ENCODE data around the gene KCNG2. TPM values are rescaled to one million over a fixed set of nuclear protein-coding genes. Genes with fewer than 3 reads are reported as not detected.

The KCNG2 gene
- total and polyA plus RNA-seq, 4 donors = 1.3 to 2.2 (median 1.4) TPM

DNA sequence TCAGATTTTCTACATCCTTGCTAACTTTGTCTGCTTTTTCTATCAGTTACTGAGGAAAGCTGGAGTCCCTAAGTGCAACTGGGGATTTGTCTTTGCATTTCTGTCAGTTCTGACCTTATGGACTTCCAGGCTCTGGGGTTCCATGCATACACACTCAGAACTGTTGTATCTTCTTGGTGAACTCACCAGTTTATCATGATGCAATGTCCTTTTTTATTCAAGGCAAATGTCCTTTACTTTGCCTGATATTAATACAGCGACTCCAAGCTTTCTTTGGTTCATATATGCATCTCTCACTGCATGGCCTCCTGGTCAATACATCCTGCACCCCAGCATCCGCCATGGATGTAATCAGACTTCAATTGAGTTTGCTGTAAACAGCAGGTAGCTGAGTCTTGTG lies 109.0 kb downstream of the KCNG2 start:
- 100% methylated on average over 1 of the region's 2 CpGs for WGBS (ENCODE audit: insufficient coverage)
- Histone ChIP-seq H3K4me1 (ENCODE audit: control insufficient read depth, insufficient read depth, low read length) (peaks cover 8% of the 10 kb centered on the region), H3K27me3 (ENCODE audit: control insufficient read depth, insufficient read depth, low read length) (no peaks in the 10 kb centered on the region), H3K36me3 (ENCODE audit: control insufficient read depth, insufficient read depth, low read length) (peaks cover 64% of the 10 kb centered on the region), H3K9me3 (ENCODE audit: control insufficient read depth, insufficient read depth, low read length) (no peaks in the 10 kb centered on the region), H3K27ac (ENCODE audit: low read depth, low read length) (no peak overlapping the region), H3K4me3 (ENCODE audit: low read depth, low read length) (no peak overlapping the region)
- DNase-seq (ENCODE audit: low read depth in 4 of 6, low spot score in 6 of 6) = no peak

DNA sequence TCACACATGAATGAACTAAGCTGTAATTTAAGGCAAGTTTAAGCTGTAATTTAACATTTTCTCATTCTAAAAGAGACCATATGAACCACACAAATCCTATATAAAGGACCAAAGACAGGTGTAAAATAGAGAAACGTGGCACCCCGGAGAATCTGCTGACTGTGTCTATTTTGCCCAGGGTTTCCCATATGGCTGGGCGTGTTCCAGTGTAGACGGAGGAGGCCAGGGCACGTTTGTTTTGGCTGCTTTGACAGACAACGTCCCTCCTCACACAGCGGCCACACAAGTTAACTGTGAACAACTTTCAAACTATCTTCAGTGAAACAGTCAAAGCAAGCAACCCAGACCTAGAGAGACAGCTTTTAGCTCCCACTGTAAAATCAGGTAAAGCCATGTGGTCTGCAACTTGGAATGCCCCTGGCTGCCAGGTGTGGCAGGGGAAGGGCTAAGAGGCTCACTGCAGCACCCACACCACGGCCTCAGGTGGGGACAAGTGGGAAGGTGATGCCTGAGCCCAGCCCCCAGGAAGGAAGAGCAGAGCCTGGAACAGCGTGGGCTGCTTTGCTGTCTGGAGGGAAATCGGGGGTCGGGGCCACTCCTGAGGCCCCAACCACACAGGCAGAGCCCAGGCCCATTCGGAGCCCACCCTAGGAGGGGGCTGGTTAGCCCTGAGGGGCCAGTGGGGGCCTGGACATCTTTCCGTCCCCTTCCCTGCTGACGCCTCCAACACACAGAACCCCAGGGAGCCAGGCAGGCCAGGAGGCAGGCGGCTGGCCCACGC lies 113.0 kb downstream of the KCNG2 start:
- no peak for DNase-seq (ENCODE audit: low read depth in 4 of 6, low spot score in 6 of 6)
- H3K27ac ChIP-seq (ENCODE audit: low read depth, low read length) = no peak overlapping the region
- H3K27me3 ChIP-seq (ENCODE audit: control insufficient read depth, insufficient read depth, low read length) = no peaks in the 10 kb centered on the region
- 79% methylated on average over 12 of the region's 16 CpGs for WGBS (ENCODE audit: insufficient coverage)
- peaks cover 24% of the 10 kb centered on the region for H3K4me1 ChIP-seq (ENCODE audit: control insufficient read depth, insufficient read depth, low read length)
- no peak overlapping the region for H3K4me3 ChIP-seq (ENCODE audit: low read depth, low read length)
- H3K9me3 ChIP-seq (ENCODE audit: control insufficient read depth, insufficient read depth, low read length) = no peaks in the 10 kb centered on the region
- peaks cover 64% of the 10 kb centered on the region for H3K36me3 ChIP-seq (ENCODE audit: control insufficient read depth, insufficient read depth, low read length)

DNA sequence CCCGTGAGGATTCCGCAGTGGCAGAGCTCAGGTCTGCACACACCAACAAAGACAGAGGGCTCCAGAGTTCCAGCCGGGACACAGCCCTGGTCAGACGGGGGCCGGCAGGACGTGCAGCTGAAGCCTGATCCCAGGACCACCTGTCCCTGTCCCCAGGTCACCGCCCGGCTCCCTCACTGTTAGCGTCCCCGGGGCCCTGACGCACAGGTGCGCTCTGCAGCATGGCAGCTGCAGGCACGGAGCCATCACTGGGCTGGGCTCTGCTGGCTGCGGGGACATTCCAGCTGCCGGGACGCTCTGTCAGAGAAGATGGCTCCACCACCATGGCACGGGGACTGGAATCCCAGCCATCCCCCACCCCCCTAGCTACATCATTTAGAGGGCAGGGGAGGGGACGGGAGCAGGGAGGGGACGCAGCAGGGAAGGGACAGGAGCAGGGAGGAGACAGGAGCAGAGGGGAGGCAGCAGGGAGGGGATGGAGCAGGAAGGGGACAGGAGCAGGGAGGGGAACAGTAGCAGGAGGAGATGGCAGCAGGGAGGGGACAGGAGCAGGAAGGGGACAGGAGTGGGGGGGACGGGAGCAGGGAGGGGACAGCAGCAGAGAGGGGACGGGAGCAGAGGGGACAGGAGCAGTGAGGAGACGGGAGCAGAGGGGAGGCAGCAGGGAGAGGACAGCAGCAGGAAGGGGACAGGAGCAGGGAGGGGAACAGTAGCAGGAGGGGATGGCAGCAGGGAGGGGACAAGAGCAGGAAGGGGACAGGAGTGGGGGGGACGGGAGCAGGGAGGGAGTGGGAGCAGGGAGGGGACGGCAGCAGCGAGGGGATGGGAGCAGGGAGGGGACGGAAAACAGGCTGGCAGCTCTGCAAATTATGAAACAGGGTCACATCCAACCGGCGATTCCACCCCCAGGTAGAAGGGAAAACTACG lies 113.9 kb downstream of the KCNG2 start:
- 53% methylated on average over 24 of the region's 29 CpGs for WGBS (ENCODE audit: insufficient coverage)
- no peak overlapping the region for H3K4me3 ChIP-seq (ENCODE audit: low read depth, low read length)
- H3K9me3 ChIP-seq (ENCODE audit: control insufficient read depth, insufficient read depth, low read length) = no peaks in the 10 kb centered on the region
- H3K27ac ChIP-seq (ENCODE audit: low read depth, low read length) = no peak overlapping the region
- DNase-seq (ENCODE audit: low read depth in 4 of 6, low spot score in 6 of 6) = peak in 1 of 6 donors; percentile 21
- no peaks in the 10 kb centered on the region for H3K27me3 ChIP-seq (ENCODE audit: control insufficient read depth, insufficient read depth, low read length)
- H3K36me3 ChIP-seq (ENCODE audit: control insufficient read depth, insufficient read depth, low read length) = peaks cover 73% of the 10 kb centered on the region
- peaks cover 24% of the 10 kb centered on the region for H3K4me1 ChIP-seq (ENCODE audit: control insufficient read depth, insufficient read depth, low read length)

DNA sequence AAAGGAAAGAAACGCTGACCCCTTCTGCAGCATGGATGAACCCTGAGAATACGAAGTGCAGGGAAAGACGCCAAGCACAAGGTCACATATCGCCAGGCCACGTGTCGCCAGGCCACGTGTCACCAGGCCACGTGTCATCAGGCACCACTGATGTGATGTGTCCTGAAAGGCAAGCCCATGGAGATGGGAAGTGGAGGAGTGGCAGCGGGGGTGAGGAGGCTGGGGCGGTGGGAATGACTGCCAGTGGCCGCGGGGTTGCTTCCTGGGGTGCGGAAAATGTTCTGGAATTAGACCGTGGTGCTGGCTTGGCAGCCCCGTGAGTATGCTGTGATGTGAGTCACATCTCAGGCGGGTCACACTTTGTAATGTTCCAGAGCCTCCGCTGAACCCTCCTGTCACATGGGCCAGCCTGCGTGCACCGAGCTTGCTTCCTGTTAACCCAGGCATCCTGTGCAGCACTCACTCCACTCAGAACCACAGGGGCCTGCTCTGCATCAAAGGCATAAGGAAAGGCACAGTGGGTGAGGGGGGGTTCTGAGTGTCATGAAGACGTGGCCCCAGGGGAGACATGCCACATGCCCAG lies 114.8 kb downstream of the KCNG2 start:
- Histone ChIP-seq H3K4me1 (ENCODE audit: control insufficient read depth, insufficient read depth, low read length) (peaks cover 24% of the 10 kb centered on the region), H3K9me3 (ENCODE audit: control insufficient read depth, insufficient read depth, low read length) (no peaks in the 10 kb centered on the region), H3K4me3 (ENCODE audit: low read depth, low read length) (no peak overlapping the region), H3K36me3 (ENCODE audit: control insufficient read depth, insufficient read depth, low read length) (peaks cover 79% of the 10 kb centered on the region), H3K27ac (ENCODE audit: low read depth, low read length) (no peak overlapping the region), H3K27me3 (ENCODE audit: control insufficient read depth, insufficient read depth, low read length) (no peaks in the 10 kb centered on the region)
- DNase-seq (ENCODE audit: low read depth in 4 of 6, low spot score in 6 of 6) = no peak
- WGBS (ENCODE audit: insufficient coverage) = 79% methylated on average over 19 of the region's 20 CpGs

DNA sequence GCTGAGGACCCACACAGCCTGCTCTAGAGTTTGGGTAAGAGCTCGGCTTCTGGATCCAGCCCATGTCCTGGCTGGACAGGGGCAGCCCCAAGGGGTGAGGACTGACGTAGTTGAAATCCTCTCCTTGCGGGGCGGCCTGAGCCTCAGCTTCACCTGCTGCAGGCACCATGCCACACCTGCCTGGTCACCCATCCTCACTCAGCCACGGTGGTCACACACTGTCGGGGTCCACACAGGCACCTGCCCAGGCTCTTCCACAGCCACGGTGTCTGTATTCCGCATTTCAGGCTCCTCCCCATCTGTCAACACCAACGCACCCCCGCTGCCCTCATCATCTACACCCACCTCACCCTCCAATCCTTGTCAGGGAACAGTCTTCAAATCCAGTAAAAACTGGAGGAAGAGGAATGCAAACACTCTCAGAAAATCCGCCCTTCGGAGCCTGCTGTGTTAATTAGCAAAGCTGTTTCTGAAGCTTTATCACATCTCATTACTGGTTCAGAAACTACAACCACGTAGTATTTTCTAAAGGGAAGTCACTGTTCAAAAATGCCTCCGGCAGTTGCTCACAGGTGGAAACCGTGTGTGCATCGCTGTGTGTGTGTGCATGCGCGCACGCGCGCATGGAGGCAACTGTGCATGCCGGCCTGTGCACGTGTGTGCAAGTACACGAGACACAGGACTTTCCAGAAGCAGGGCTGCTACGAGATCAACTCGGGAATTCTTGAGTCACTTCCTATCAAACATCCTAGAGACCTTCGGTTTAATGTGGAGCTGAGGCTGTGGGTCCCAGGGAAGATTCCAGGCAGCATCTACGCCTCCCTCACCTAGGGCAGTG lies 115.5 kb downstream of the KCNG2 start:
- WGBS (ENCODE audit: insufficient coverage) = 85% methylated on average over 23 of the region's 28 CpGs
- peaks cover 24% of the 10 kb centered on the region for H3K4me1 ChIP-seq (ENCODE audit: control insufficient read depth, insufficient read depth, low read length)
- H3K27me3 ChIP-seq (ENCODE audit: control insufficient read depth, insufficient read depth, low read length) = no peaks in the 10 kb centered on the region
- no peak overlapping the region for H3K4me3 ChIP-seq (ENCODE audit: low read depth, low read length)
- H3K27ac ChIP-seq (ENCODE audit: low read depth, low read length) = no peak overlapping the region
- peak in 1 of 6 donors; percentile 52 for DNase-seq (ENCODE audit: low read depth in 4 of 6, low spot score in 6 of 6)
- H3K36me3 ChIP-seq (ENCODE audit: control insufficient read depth, insufficient read depth, low read length) = peaks cover 86% of the 10 kb centered on the region
- no peaks in the 10 kb centered on the region for H3K9me3 ChIP-seq (ENCODE audit: control insufficient read depth, insufficient read depth, low read length)

DNA sequence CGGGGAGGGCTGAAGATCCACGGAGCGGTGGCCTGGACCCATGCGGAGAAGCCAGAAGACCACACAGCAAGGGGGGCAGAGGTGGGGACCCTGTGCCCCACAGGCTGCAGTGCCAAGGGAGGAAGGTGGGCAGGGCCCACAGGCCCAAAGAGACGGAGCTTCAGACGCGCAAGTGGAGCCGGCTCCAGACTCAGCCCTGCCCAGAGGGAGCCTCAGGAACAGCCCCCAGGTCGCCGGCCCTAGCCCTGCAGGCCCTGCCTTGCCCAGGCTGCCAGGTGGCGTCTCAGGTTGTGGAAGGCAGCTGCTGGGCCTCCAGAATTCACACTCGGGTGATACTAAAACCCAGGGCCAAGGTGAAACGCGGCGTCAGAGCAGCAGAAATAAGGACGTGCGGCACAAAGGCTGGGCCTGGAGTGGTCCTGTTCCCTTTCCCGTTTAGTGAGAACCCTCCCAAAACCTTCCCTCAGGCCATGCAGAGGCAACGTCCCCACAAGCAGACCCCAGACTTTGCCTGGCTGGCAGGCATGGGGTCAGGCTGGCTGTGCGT lies 116.9 kb downstream of the KCNG2 start:
- 90% methylated on average over 20 of the region's 20 CpGs for WGBS (ENCODE audit: insufficient coverage)
- peaks cover 92% of the 10 kb centered on the region for H3K36me3 ChIP-seq (ENCODE audit: control insufficient read depth, insufficient read depth, low read length)
- H3K4me1 ChIP-seq (ENCODE audit: control insufficient read depth, insufficient read depth, low read length) = peaks cover 24% of the 10 kb centered on the region
- H3K9me3 ChIP-seq (ENCODE audit: control insufficient read depth, insufficient read depth, low read length) = no peaks in the 10 kb centered on the region
- no peak overlapping the region for H3K4me3 ChIP-seq (ENCODE audit: low read depth, low read length)
- H3K27me3 ChIP-seq (ENCODE audit: control insufficient read depth, insufficient read depth, low read length) = no peaks in the 10 kb centered on the region
- no peak overlapping the region for H3K27ac ChIP-seq (ENCODE audit: low read depth, low read length)
- no peak for DNase-seq (ENCODE audit: low read depth in 4 of 6, low spot score in 6 of 6)

DNA sequence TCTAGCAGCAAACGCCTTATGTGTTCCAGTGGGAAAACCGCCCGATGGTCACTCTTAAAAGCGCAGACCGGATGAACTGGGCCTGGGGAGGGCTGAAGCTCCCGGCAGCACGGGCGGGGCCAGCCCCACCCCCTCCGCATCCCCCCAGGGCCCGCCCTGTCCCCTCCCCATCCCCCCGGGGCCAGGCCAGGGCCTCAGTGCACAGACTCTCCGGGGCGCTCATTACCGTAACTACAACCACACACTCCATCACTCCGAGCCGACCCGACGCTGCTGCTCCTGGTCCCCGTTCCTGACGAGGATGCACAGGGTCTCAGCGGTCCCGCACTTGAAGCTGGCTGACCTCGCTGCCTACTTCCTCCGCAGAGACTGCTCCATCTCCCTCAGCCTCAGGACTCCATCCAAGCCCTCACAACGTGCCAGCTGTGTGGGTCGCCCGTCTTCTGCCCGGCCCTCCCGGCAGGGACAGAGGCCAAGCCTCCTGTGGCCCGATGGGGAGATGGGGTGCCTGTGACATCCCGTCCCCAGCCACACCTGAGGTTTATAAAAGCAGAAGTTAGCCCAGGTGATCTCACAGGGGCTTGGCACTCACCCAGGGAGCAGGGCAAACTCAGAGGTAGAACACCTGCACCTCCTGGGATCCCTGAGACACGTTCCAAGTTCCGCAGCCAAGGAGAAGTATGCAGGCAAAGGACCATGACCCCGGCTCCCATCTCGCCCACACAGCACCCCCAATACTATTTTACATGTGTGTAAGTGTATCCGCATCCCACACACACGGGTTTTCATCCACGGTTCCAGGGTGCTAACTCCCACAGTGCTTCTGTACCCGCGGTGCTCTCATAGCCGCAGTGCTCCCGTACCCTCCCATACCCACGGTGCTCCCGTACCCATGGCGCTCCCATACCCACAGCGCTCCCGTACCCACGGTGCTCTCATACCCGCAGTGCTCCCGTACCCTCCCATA lies 117.7 kb downstream of the KCNG2 start:
- Histone ChIP-seq H3K27me3 (ENCODE audit: control insufficient read depth, insufficient read depth, low read length) (no peaks in the 10 kb centered on the region), H3K4me1 (ENCODE audit: control insufficient read depth, insufficient read depth, low read length) (peaks cover 24% of the 10 kb centered on the region), H3K36me3 (ENCODE audit: control insufficient read depth, insufficient read depth, low read length) (peaks cover 88% of the 10 kb centered on the region), H3K4me3 (ENCODE audit: low read depth, low read length) (no peak overlapping the region), H3K9me3 (ENCODE audit: control insufficient read depth, insufficient read depth, low read length) (no peaks in the 10 kb centered on the region), H3K27ac (ENCODE audit: low read depth, low read length) (no peak overlapping the region)
- DNase-seq (ENCODE audit: low read depth in 4 of 6, low spot score in 6 of 6) = no peak
- 88% methylated on average over 40 of the region's 50 CpGs for WGBS (ENCODE audit: insufficient coverage)

DNA sequence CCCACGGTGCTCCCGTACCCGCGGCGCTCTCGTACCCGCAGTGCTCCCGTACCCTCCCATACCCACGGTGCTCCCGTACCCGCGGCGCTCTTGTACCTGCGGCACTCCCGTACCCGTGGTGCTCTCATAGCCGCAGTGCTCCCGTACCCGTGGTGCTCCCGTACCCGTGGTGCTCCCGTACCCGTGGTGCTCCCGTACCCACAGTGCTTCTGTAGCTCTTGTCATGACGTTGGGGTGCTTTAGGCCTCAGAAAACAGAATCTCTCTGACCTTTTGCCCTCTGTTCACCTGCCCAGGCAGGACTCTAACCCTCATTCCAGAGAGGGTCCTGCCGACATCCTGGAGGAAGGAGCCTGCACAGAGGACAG lies 118.4 kb downstream of the KCNG2 start:
- DNase-seq (ENCODE audit: low read depth in 4 of 6, low spot score in 6 of 6) = no peak
- WGBS (ENCODE audit: insufficient coverage) = 90% methylated on average over 17 of the region's 26 CpGs
- Histone ChIP-seq H3K27me3 (ENCODE audit: control insufficient read depth, insufficient read depth, low read length) (no peaks in the 10 kb centered on the region), H3K4me1 (ENCODE audit: control insufficient read depth, insufficient read depth, low read length) (peaks cover 22% of the 10 kb centered on the region), H3K27ac (ENCODE audit: low read depth, low read length) (no peak overlapping the region), H3K9me3 (ENCODE audit: control insufficient read depth, insufficient read depth, low read length) (no peaks in the 10 kb centered on the region), H3K36me3 (ENCODE audit: control insufficient read depth, insufficient read depth, low read length) (peaks cover 82% of the 10 kb centered on the region), H3K4me3 (ENCODE audit: low read depth, low read length) (no peak overlapping the region)

Measured in spinal cord (tissue), 10 donors.